Fibroblast of villous mesenchyme (primary cell): ENCODE results near the gene DAGLA. TPM values are rescaled to one million over a fixed set of nuclear protein-coding genes. Genes with fewer than 3 reads are reported as not detected.

ENCODE experiments used
- DNase-seq: peaks from one replicate; pipeline ENCODE4 v3.0.0-alpha.2; 2010; ENCODE audit warnings: low read depth
- H3K4me3 ChIP-seq: 2 replicates; pipeline ENCODE4 v1.5.1; 2011; ENCODE audit warnings: low read depth, mild to moderate bottlenecking, low read length
- CTCF ChIP-seq: IDR thresholded peaks from 2 replicates; pipeline ENCODE4 v1.5.1; 2012; ENCODE audit warnings: low read depth, mild to moderate bottlenecking, low read length; ENCODE audit not compliant: insufficient read depth
- total RNA-seq: library from RNA; depleted of rRNA; stranded (reverse); fragments of >200 nt; gene quantifications from 2 replicates; pipeline ENCODE4 v1.2.3, GENCODE V29; 2012

The DAGLA gene
- total RNA-seq, 1 donor: 2.2 TPM

DNA sequence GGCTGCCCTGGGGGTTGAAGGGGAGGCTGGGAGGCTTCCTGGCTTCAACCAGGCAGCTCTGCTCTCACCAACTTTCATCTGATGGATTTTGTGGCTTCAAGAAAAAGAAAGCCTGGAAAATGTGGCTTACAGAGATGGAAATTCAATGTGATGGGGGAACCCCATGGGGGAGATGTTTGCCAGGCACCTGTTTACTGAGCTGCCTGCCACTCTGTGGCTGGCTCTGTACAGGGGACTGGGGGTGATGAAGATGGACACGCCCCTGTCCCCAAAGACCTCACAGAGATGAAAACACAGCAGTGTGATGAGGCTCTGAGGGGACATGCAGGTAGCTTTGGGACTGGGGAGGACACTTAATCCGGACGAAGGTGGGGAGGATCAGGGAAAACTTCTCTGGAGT is 102.1 kb downstream of the DAGLA start:
- TF ChIP-seq CTCF: no peak

DNA sequence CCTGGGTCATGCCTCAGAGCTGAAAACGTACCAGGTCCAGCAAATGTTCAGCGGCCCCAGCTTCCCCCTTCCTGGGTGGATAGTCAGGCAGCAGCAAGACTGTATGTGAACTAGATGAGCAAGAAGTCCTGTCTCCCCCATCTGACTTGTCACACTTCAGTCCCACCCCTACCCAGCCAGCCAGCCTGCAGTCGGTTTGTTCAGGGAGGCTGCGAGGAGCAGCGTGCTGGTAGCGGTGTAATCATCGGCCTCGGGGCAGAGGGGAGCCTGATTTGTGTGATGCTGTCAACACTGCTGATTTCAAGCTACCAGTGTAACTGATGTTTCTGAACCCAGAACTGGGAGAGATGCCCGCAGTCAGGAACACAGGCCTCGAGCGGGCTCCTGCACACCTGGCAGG is 102.7 kb downstream of the DAGLA start:
- no peak for DNase-seq
- no peak overlapping the region for H3K4me3 ChIP-seq
- no peak for TF ChIP-seq CTCF

More for the DNA sequence above, 102.1 kb downstream of the DAGLA start:
- no peak overlapping the region for H3K4me3 ChIP-seq
- no peak for DNase-seq

- no peak overlapping the region for H3K4me3 ChIP-seq
- DNase-seq: peak; percentile 52
- no peak for TF ChIP-seq CTCF
Observed at GRCh38 chr11:61783717-61784505, 103.7 kb downstream of the DAGLA start.

DNA sequence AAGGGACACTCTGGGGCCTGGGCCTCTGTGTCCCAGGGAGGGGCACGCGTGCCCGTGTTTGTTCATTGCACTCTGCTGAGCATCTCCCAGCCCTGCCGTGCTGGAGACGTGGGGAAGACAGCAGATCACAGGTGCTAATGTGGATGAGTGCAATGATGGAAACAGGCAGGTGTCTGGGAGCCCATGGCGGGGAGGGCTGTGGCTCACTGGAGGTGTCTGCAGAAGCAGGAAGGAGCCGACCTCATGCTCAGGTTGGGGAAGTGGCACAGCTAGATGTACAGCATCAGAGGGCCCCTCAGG is 104.3 kb downstream of the DAGLA start:
- TF ChIP-seq CTCF: no peak
- DNase-seq: no peak

GRCh38 chr11:61785837-61786402 is 105.7 kb downstream of the DAGLA start:
- no peak overlapping the region for H3K4me3 ChIP-seq
- no peak for TF ChIP-seq CTCF
- DNase-seq: no peak

More for the DNA sequence above, 104.3 kb downstream of the DAGLA start:
- no peak overlapping the region for H3K4me3 ChIP-seq

GRCh38 chr11:61787928-61788491 is 107.8 kb downstream of the DAGLA start:
- DNase-seq: peak; percentile 74
- peak; percentile 74 for TF ChIP-seq CTCF
- H3K4me3 ChIP-seq: no peak overlapping the region
